Measurements from ENCODE around the gene CCN5. TPM values are rescaled to one million over a fixed set of nuclear protein-coding genes. Genes with fewer than 3 reads are reported as not detected.
"Not testable (repeated sequence)": the region's sequence is repeated elsewhere in the genome, so short reads cannot be mapped to it uniquely, and the experiment has no call there.

Gene CCN5, protein sequence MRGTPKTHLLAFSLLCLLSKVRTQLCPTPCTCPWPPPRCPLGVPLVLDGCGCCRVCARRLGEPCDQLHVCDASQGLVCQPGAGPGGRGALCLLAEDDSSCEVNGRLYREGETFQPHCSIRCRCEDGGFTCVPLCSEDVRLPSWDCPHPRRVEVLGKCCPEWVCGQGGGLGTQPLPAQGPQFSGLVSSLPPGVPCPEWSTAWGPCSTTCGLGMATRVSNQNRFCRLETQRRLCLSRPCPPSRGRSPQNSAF
- 3.1 TPM for polyA plus RNA-seq (2013, experiment 1 of 2; ENCODE audit: insufficient read length)
- 2.4 TPM for polyA plus RNA-seq (2013, experiment 2 of 2; ENCODE audit: insufficient read length)

DNA sequence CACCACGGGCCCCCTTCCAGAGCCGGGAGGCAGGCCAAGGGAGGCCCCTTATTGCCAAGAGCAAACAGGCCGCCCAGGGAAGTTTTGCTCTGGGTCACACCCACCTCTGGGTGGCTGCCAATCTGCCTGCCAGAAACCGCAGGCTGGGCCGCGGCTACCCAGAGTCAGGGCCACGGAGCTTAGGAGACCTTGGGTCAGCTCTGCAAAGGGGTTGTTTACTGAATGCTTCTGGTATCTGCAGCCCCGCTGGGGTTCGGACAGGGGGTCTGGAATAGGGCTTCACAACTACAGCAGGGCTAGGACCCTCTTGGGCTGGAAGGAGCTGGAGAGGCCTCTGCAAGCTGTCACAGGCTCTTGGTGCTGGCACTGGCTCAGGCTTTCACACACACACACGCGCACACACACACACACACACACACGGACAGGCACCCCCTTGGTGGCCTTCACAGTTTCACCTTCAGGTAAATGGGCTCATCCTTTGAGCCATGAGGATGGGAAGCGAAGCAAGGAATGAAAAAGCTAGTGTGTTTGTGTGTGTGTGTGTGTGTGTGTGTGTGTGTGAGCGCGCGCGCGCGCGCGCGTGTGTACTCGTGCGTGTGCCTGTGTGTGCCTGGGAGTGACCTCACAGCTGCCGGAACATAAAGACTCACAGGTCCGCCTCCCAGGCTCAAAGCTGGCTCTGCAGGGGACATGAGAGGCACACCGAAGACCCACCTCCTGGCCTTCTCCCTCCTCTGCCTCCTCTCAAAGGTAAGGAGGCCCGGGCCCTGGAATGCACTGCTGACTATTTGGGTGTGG lies at the start of gene CCN5:
Gene CCN5 (plus strand): TSS at position 669 of the 798 bp plus-strand sequence. CDS start 22 bp downstream, at position 691.
- DNase-seq: peak; percentile 86

DNA sequence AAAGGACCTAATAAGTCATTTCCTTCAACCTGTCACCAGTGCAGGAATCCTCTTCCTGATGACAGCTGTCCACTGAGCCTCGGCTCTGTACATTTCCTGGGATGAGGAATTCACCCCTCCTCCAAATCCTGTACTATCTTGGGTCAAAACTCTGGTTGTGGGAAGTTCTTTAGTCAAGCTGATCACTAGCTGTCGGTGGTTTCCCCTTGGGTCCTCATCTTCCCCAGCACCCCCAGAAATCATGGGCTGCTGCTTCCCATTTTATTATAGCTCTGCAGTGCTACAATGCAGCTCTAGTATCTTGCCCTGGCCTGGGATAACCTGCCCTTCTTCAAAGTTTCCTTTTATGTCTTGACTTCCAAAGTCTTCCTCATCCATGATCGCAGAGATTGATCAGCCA lies 49.1 kb upstream of the CCN5 start:
- no peak for DNase-seq

DNA sequence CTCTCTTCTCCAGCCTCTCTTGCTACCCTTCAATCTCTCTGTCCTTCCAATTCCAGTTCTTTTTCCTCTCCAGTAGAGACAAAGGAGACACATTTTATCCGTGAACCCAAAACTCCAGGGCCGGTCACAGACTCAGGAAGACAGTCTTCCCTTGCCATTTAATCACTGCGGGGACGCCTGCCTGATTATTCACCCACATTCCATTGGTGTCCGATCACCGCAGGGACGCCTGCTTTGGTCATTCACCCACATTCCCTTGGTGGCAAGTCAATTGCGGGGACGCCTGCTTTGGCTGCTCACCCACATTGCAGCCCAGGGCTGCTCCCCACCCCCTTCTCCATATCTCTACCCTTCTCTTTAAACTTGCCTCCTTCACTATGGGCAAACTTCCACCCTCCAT lies 44.3 kb upstream of the CCN5 start:
- peak; percentile 80 for DNase-seq

DNA sequence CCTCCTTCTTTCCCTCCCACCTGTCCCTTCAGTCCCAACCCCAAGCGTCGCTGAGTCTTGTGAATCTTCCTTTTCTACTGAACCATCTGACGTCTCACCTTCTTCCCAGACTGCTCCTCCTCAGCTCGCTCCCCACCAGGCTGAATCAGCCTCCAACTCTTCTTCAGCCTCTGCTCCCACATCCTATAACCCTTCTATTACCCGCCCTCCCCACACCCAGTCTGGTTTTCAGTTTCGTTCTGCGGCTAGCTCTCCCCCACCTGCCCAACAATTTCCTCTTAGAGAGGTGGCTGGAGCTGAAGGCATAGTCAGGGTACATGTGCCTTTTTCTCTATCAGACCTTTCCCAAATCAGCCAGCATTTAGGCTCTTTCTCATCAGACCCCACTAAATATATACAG lies 43.6 kb upstream of the CCN5 start:
- DNase-seq: not testable (repeated sequence)

DNA sequence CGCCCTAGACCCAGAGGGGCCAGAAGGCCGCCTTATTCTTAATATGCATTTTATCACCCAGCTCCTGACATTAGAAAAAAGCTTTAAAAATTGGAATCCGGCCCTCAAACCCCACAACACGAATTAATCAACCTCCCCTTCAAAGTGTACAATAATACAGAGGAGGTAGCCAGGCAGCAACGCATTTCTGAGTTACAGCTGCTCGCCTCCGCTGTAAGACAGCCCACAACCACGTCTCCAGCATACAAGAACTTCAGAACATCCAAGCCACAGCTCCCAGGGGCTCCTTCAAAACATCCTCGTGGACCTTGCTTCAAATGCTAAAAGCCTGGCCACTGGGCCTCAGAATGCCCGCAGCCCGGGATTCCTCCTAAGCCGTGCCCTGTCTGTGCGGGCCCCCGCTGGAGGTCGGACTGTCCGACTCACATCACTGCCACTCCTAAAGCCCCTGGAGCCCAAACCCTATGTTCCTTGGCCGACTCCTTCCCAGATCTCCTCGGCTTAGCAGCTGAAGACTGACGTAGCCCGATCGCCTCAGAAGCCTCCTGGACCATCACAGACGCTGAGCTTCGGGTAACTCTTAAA lies 42.8 kb upstream of the CCN5 start:
- not testable (repeated sequence) for DNase-seq

DNA sequence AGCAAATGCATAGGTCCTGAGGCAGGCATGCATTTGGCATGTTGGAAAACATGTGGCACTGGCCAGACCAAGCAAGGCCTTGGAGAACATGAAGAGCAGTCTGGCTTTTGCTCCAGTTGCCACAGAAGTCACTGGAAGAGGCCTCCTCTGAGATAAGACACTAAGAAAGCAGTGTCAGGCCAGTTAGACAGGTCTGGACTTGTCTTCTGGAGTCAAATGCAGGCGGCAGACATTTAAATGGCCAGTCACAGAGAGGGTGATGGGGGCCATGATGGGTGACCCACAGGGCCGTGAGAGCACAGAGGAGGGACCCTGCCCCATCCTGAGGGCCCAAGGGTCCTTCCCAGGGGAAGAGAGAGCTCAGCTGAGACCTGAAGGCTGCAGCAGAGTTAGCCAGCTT lies 36.9 kb upstream of the CCN5 start:
- DNase-seq: no peak

DNA sequence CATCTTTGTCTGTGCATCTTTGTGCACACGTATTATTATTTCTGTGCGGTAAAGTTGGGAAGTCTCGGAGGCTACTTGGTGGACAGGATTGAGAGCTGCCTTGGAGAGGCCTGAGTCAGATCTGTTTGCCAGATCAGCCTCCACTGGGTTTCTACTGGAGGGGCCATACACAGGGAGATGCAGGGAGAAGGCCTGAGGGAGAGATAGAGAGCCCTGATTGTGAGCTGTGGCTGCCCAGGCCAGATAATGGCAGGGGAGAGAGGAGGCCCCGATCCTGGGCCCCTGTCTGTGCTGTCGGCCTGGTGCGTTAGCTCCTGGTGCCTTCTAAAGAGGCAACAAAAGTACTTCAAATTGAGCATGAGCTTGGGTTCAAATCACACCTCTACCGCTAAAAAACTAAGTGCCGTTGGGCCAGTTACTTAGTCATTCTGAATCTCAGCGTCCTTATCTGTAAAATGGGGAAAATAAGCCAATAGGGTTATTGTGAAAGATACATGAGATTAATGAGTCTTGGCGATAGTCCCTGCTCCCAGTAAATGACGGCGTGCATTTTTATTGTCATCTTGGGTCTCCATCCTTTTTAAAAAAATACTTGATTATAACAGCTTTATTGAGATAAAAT lies 36.1 kb upstream of the CCN5 start:
- DNase-seq: no peak

DNA sequence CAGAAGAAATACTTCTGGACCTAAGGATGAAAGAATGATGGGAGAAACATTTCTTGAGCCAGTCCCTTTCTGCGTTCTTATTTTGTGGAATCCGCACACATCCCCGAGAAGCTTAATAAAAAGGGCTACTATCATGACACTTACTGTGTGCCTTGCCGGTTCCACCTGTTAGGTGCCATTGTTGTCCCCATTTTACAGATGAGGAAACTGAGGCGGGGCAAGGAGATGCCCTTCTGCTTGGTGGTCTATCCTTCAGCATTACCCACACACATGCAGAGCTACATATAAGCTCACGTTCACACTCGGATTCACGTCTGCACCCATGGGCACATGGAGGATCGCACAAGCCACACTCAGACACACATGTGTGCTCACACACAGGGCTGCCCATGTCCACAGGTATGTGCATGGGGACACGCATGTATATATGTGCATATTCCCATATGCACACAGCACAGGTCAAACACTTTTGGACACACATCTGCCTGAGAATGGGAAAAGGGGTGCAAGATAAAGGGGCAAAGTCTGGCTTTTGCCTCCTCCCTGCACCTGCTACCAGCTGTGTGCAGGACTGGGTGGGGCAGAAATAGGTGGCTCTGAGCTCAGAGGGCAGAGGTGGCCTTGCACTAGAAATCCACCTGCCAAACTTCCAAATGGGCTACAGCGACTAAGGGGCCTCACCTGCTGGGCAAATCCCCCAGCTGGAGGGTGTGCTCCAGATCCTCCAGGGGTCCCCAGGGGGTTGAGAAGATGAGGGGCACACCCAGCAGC lies 33.2 kb upstream of the CCN5 start:
- DNase-seq: no peak

DNA sequence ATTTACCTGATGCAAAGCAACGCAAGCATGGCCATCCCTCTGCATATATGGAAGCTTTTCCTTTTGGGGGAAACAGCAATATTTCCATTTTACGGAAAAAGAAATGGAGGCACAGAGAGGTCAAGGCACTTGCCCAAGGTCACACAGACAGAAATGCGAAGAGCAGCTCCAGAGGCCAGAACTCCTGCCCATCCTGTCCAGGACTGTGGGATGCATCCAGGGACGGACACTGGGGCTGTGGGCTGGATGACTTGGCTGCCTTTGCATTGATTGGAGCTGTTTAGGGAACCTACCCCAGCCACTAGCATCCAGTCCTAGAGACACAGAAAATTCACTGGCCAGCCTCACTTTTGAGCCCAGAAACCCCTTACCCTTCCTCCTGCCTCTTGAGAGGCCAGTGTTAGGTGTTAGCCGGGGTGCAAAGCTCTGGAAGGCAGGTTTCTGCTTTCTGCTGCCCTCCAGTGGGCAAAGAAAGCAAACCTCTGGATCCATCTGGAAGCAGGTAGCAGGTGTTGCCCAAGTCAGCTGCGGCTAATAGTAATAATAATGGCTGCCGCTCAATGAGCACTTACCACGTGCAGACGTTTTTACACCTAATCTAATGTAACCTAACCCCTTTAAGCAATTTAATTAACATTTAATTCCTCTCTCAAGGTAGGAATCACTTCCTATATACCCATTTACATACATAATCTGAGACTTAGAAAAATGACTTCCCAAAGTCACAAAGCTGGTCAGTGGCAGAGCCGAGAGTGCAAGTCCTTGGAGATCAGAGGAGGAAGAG lies 31.7 kb upstream of the CCN5 start:
- no peak for DNase-seq

DNA sequence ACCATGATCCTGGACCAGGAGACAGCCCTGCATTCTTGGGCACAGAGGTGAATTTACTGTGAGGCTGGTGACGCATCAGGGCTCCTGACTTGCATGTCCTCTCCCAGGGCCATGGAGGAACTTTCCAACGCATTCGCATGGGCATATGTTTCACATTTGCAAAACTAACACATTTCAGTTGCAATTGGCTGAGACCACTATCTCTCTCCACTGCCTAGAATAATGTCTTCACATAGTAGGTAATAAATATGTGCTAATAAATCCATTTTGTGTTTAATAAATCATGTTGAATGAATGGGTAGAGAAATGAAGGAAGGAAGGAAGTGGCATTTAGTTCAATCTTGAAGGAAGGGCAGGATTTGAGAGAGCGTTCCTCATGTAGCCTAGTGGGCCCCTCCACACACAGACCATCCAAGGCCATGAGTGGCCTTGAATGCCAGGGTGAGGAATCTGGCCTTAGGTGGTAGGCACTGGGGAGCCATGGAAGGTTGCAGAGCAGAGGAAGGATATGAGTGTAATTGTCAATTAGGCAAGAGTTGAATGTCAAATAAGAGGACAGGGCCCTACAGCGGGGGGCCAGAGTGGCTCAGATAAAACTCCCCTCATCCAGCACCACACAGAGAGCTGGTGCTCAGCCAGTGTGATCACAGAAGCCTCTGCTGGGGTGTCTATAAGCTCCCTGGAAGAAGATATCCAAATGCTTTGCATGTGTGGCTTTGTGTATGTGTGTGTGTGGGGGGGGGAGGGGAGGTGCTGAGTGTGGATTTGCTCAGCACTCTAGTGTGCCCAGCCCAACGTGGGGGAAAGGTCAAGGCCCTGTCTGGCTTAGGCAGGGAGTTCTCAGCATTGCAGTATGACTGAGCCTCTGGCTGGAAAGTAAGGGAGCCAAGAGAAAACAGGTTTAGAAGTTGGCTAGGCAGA lies 30.9 kb upstream of the CCN5 start:
- DNase-seq: no peak

DNA sequence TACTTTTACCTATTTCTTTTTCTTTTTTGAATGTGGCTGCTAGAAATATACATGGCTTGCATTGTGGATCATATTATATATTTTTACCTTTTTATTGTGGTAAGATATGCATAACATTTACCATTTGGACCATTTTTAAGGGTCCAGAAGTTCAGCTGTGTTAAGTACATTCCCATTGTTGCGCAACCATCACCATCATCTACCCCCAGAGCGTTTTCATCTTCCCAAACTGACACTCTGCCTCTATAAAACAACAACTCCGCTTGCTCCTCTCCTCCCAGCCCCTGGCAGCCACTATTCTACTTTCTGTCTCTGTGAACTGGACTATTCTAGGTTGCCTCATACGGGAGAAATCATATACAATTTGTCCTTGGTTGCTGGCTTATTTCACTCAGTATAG lies 28.2 kb upstream of the CCN5 start:
- DNase-seq: no peak

DNA sequence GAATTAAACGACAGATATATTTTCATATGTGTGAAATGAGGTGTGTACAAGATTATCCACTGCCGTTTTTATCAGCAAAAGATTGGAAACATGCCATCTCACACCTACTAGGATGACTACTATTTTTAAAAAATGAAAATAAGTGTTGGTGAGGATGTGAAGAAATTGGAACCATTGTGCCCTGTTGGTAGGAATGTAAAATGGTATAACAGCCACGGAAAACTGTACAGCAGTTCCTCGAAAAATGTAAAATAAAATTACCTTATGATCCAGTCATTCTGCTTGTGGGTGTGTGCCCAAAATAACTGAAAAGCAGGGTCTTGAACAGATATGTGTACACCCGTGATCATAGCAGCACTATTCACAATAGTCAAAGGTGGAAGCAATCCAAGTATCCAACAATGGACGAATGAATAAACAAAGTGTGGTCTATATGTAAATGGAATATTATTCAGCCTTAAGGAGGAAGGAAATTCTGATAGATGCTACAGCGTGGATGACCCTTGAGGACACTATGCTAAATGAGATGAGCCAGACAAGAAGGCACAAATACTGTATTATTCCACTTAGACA lies 27.0 kb upstream of the CCN5 start:
- DNase-seq: no peak

DNA sequence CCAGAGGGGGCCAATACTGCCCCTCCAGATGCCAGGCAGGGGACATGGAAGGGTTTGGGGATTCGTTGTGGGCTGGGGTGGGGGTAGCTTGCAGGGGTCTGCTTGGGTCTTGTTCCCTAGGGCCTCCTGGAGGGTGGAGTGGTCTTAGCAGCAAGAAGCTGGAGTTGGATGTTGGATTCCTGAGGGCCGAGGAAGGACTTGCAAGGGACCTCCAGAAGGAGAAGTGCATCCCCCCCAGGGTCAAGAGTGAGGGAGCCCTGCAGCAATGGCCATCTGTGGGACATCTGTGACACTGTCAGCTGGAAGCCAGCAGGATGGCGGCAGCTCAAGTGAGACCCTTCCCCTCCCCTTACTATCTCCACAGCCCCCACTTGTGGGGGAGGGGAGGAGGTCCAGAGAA lies 25.4 kb upstream of the CCN5 start:
- DNase-seq: no peak

DNA sequence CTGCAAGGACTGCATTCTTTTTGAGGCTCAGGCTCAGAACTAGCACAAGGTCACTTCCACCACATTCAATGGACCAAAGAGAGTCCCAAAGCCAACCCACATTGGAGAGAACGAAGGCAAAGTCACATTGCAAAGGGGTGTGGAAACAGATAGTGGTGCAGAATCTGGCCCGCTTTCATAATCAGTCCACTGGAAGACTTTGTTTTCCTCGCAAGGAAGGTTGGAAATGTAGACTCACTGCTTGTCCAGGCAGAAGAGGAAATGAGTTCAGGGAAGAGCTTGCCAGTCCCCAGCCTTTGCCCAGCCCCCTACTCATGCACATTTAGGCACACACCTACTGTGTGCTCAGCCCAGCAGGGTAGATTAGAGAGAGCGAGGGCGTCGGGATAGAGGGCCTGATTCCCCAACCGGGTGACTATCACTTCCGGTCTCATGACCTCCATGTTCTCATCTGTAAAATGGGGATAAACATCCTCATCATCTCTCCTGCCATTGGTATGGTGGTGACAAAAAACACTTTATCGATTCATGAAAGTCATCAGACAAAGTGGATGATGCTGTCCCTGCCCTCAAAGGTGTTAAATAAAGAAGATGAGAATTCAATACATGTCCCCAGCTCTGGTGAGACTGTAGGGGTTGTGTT lies 24.3 kb upstream of the CCN5 start:
- DNase-seq: no peak

DNA sequence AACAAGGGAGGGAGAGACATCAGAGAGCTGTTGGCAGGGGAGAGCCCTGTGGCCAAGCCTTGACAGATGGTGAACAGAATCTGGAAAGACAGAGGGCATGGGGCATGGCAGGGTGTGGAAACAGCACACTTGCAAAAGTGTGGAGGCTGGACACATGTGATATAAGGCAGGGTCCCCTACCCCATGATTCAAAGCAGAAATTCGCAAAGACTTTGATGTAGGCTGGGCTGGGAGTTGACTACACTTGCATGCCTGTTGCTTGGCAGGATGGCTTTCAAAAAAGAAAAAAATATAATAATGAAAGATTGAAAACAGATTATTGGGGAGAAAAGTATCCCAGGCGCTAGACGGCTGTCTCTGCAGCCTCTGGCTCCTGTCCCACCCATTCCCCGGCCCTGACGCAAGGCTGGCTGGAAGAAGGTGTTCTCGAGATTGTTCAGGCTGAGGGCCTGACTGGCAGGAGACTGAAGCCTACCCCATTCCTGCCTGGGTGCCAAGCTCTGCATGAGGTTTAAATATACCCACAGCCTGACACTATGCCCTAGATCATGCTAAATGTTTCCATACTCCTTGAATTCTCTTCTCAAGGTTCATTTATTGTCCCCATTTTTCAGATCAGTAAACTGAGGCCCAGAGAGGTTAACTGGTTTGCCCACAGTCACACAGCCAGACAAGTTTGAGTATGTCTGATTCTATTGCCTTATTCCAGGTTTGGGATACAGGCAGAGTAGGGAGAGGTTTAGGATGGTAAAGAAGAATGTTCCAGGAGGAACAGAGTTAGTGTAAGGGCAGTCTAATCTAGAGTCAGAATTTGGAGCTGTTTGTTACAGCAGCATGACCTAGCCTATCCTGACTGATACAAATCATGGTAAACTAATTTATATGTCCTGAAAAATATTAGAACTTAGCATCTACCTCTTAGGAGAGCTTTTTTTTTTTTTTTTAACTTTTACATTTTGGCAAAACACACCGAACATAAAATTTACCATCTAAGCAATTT lies 23.4 kb upstream of the CCN5 start:
- DNase-seq: peak; percentile 76

DNA sequence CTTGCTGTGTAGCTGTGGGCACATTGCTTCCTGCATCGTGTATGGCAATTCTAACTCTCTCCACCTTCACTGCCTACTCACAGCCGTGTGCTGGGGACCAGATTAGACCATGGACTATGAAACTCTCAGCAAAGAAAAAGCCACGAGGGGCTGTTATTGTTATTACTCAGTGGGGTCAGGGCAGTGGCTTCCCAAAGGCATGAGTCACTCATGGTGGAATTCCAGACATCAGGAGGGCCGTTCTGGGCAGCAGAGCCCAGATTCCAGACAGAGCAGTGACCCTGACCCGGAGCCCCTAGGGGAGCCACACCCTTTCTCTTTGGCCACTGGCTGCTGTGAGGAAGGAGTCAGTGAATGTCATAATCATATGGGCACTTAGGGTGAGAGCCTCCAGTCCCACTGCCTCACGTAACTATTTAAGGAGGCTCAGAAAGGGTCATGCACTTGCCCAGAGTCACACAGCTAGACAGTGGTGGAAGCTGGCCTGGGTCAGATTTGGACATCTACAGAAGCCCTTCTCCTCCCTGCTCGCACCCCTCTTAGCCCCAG lies 22.2 kb upstream of the CCN5 start:
- DNase-seq: peak; percentile 97

DNA sequence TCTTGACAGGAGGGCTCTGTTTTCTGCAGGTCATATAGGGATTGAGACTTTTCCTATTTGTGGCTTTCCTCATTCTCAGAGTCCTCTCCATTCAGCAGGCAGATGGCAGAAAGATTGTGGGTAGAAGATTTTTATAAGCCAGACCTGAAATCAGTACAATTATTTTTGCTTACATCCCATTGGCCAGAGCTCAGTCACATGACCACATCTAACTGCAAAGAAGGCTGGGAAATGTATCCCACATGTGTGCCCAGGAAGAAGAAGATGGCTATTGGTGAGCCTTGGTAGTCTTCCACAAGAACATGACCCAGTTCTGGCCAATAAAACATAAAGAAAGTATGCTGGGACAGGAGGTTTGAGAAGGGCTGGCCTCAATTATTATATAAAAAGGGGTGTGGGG lies 21.5 kb upstream of the CCN5 start:
- DNase-seq: no peak

DNA sequence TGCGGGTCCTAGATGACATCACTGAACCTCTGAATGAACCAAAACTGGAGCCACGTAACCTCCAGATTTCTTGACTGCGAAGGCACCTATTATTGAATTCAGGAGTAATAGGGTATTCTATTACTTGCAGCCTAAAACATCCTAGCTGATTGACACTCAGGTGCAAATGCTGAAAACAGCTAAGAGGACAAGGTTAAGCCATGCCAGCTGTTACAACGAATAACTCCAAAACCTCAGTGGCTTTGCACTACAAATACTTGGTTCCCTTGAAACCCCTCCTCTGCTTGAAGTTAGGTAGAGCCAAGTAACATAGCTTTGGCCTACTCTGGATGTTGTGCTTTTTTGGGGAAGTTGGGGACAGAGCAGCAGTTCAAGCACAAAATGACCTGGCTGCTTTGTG lies 21.0 kb upstream of the CCN5 start:
- no peak for DNase-seq
